AG04450 (cell line): ENCODE results near the gene CEP104. TPM values are rescaled to one million over a fixed set of nuclear protein-coding genes. Genes with fewer than 3 reads are reported as not detected.
"Not testable (repeated sequence)": the region's sequence is repeated elsewhere in the genome, so short reads cannot be mapped to it uniquely, and the experiment has no call there.

Experiments used
- CTCF ChIA-PET: fragments of 300-600, 350-600 bp; formaldehyde crosslinking; extraction: SDS; loops from one replicate; lab custom pipeline; 2022; ENCODE audit warnings: antibody characterized with exemption, inconsistent platforms; lab: Charles Lee
- POLR2A ChIA-PET: fragments of 350-600 bp; formaldehyde crosslinking; extraction: SDS; loops from one replicate; lab custom pipeline; 2021; ENCODE audit warnings: antibody characterized with exemption, inconsistent platforms; lab: Yijun Ruan, JAX
- DNase-seq: peaks from one replicate; pipeline ENCODE4 v3.0.0-alpha.2; 2011; ENCODE audit warnings: low read depth, low spot score
- H3K27ac ChIP-seq: one replicate; pipeline ENCODE4 v1.5.1; 2012; ENCODE audit warnings: low read depth, low read length, control low read depth
- H3K27me3 ChIP-seq: one replicate; pipeline ENCODE4 v1.6.0; 2012; ENCODE audit warnings: low read length; ENCODE audit not compliant: control insufficient read depth, insufficient read depth
- H3K4me3 ChIP-seq: 2 replicates; pipeline ENCODE4 v1.5.1; 2011; ENCODE audit warnings: mild to moderate bottlenecking, low read depth, low read length, control low read depth
- H3K9me3 ChIP-seq: 2 replicates; pipeline ENCODE4 v1.5.1; 2012; ENCODE audit warnings: low read length; ENCODE audit not compliant: control insufficient read depth, insufficient read depth
- CTCF ChIP-seq: IDR thresholded peaks from 2 replicates; pipeline ENCODE4 v1.5.1; 2011; ENCODE audit warnings: low read depth, low read length, control low read depth, inconsistent platforms
- polyA plus RNA-seq: library from polyadenylated mRNA; depleted of rRNA; stranded (reverse); fragments of >200 nt; gene quantifications from 2 replicates; pipeline ENCODE4 v1.2.3, GENCODE V29; 2011

CEP104 gene
- polyA plus RNA-seq, 1 experiment: 38.4 TPM

DNA sequence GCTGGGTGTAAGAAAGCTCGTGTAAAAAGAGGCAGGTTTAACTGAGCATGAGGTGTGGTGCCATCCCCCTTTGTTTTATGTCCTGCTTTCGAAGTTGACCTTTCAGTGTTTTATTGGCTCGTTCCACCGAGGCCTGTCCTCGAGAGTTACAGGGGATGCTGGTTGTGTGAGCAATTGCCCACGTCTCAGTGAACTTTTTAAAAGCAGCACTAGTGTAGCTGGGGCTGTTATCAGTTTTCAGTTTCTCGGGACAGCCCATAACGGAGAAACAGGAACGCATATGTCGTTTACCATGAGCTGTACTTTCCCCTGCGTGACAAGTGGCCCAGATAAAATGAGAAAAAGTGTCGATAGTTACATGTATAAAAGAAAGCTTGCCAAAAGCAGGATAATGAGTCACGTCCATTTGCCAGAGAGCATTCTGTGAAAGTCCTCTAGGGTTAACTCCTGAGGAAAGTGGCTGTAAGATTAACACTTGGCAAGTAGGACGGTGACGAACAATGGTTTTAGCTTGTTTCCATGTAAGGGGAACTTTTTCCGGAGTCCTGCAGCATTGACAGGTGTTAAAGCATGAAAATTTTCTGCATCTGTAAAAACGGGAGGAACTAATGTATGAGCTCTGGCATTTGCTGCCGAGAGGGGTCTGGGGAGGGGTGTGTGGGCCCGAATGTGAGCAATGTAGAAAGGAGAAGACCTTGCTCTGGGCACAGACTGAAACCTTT lies 52.9 kb downstream of the CEP104 start:
- Histone ChIP-seq H3K4me3 (no peak overlapping the region), H3K27me3 (peaks cover 2% of the 10 kb centered on the region), H3K27ac (no peak overlapping the region), H3K9me3 (peaks cover 12% of the 10 kb centered on the region)
- no peak for TF ChIP-seq CTCF
- CTCF ChIA-PET: interaction anchor here (0.7 to 1.2 kb wide), 2 partner anchors 19 to 80 kb away, joined by 3 read pairs; no protein-coding TSS in a partner anchor
- no peak for DNase-seq
- POLR2A ChIA-PET: no interaction called here

DNA sequence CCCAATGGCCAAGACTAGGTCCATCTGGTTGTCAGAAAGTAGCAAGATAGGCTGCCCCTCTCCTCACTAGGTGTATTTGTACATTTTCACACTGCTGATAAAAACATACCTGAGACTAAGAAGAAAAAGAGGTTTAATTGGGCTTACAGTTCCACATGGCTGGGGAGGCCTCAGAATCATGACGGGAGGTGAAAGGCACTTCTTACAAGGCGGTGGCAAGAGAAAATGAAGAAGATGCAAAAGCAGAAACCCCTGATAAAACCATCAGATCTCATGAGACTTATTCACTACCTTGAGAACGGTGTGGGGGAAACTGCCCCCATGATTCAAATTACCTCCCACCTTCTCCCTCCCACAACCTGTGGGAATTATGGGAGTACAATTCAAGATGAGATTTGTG lies 56.2 kb downstream of the CEP104 start:
- H3K4me3 ChIP-seq, H3K27ac ChIP-seq, H3K27me3 ChIP-seq, POLR2A ChIA-PET, DNase-seq, H3K9me3 ChIP-seq: not testable (repeated sequence)
- CTCF ChIA-PET: interaction anchor here (1.1 kb wide), 1 partner anchor 33 kb away, joined by 3 read pairs; no protein-coding TSS in a partner anchor

GRCh38 chr1:3799976-3800685 lies 56.9 kb downstream of the CEP104 start:
- DNase-seq: no peak
- ChIA-PET POLR2A (no interaction called here), CTCF (no interaction called here)
- H3K4me3 ChIP-seq: no peak overlapping the region
- no peaks in the 10 kb centered on the region for H3K9me3 ChIP-seq
- peaks cover 2% of the 10 kb centered on the region for H3K27me3 ChIP-seq
- H3K27ac ChIP-seq: no peak overlapping the region
- TF ChIP-seq CTCF: no peak

DNA sequence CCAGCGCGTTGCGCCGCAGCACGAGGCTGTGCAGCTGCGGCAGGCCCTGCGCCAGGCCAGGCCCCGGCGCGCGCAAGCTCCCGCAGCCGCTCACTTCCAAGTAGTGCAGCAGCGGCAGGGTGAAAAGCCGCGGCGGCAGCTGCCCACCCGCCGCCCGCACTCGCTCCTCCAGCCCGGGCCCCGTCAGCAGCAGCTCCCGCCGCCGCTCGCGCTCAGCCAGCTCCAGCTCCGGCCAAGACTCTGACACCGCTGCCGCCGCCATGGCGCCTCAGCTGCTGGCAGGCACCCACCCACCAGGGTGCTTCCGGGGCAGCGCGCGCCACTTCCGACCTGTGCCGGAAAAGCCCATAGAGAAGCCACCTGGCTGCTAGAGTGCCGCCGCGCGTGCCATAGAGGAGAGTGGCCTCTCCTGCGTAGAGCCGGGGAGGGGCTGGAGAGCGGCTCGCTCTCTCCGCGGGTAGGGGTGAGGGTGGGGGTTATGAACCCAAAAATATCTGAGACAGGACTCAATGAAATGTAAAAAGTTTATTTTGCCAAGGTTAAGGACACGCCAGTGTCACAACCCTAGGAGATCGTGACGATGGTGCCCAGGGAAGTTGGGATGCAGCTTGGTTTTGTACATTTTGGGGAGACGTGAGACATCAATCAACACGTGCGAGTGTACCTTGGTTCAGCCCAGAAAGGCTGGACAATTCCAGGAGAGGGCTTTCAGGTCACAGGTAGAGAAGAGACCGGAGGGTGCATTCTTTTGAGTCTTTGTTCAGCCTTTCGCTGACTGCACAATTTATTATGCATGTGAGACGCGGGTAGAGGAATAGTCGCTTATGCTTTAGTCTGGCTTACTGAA lies 60.6 kb downstream of the CEP104 start, which contains the start of gene LRRC47:
TSS of gene LRRC47 (minus strand) at position 284 of the 847 bp plus-strand sequence. CDS start at position 262, 22 bp downstream.
- Histone ChIP-seq H3K27me3 (no peaks in the 10 kb centered on the region), H3K4me3 (peak within 1 kb of the TSS; percentile 87), H3K27ac (peak within 1 kb of the TSS; percentile 31), H3K9me3 (no peaks in the 10 kb centered on the region)
- no peak for TF ChIP-seq CTCF
- DNase-seq: peak; percentile 65
- POLR2A ChIA-PET: interaction anchor here (0.6 to 1.3 kb wide), 4 partner anchors 21 to 104 kb away, joined by 3 to 6 read pairs (median 3); partner anchors contain the start of gene C1orf174
- CTCF ChIA-PET: interaction anchor here (1.4 to 1.5 kb wide), 3 partner anchors 72 to 344 kb away, joined by 3 to 5 read pairs (median 5); no protein-coding TSS in a partner anchor
